Effector CD4-positive, alpha-beta T cell (primary cell): ENCODE measurements around the gene TSPAN9.

Experiments
- DNase-seq: peaks from one replicate; pipeline ENCODE4 v3.0.0-alpha.2; 2020

TSPAN9 gene

GRCh38 chr12:3229577-3229976 is 152.4 kb downstream of the TSPAN9 start:
- DNase-seq = no peak

GRCh38 chr12:3230758-3231375 is 153.7 kb downstream of the TSPAN9 start:
- no peak for DNase-seq

- no peak for DNase-seq
Measured at GRCh38 chr12:3231399-3231876, 154.3 kb downstream of the TSPAN9 start.

DNA sequence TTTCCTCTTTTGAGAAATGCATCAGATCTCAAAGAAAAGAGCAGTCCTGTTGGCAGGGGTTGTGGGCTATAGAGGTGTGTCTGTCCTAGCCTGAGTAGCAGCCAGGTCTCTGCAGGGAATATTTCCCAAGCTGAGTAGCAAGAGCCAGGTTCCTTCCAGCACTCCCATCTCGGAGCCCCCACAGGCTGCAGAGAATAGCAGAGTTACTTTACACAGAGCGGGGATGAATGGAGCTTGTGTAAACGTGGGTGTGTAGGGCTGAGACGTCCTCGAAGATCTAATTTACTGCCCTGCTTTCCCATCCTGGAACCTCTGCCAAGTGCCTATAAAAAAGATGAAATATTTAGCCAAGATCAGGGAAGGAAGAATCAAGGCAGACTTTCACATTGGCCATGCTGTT is 156.6 kb downstream of the TSPAN9 start:
- DNase-seq = no peak

GRCh38 chr12:3236345-3237187 is 159.4 kb downstream of the TSPAN9 start:
- no peak for DNase-seq

DNA sequence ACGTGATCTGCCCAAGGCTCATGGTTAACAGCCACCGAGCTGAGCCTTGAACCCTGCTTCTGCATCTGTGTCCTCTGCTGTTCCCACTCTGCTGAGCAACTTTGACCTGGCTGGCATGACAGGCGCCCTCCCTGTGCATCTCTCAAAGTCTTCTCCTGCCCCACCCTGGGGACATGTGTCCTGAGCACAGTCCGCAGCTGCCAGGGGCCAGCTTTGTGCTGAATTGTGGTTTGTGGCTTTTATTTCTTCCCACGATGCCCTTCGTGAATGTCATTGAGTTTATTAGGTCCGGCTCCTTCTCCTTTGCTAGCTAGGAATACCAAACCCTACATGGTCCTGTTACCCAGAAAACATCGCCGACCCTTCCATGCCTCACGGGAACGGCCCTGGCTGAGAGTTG is 161.0 kb downstream of the TSPAN9 start:
- no peak for DNase-seq

DNA sequence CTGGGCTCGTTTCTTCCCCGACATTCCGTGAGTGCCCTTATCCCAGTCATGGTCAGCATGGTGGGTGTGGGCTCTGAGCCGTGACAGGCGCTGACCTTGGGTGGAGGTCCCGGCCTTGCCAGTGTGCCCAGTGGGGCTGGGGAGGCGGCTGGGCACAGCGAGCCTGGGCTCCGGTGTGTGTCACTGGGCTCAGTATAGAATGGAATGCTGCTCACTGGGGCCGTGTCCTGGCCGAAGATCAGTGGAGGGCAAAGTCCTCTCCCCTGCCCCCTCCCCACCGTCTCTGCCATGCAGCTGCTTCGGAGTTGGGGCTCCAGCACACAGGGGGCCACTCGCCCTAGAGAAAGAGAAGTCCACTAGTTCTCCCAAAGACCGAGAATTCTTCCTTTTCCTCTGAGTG is 164.4 kb downstream of the TSPAN9 start:
- no peak for DNase-seq

DNA sequence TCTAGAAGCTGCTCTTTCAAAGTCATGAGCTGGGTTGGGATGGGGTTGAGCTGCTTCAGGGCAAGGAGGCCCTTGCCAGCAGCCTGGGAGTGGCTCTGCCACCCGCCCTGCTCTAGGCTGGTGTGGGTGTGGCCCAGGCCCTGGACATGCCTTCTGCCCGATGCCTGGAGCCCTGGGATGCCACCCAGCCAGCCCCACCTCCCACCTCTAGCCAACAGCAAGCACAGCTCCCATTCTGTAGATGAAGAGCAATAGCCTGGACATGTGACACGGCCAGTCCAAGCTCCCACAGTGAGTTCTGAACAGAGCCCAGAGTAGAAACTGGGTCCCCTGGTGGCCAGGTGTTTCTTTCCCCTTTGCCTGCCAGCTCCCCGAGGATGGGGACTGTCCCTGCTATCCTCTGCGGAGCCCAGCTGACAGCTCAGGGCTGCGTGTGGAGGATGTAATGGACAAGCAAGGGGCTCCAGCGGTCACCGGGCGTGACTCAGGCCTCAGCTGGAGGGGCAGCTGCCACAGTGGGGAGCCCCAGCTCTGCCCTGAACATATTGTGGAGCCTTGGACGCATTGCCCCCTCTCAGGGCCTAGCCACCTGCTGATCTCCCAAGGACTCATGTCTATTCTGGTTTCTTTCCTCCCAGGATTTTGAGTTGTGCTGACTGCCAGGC is 165.2 kb downstream of the TSPAN9 start:
- no peak for DNase-seq

DNA sequence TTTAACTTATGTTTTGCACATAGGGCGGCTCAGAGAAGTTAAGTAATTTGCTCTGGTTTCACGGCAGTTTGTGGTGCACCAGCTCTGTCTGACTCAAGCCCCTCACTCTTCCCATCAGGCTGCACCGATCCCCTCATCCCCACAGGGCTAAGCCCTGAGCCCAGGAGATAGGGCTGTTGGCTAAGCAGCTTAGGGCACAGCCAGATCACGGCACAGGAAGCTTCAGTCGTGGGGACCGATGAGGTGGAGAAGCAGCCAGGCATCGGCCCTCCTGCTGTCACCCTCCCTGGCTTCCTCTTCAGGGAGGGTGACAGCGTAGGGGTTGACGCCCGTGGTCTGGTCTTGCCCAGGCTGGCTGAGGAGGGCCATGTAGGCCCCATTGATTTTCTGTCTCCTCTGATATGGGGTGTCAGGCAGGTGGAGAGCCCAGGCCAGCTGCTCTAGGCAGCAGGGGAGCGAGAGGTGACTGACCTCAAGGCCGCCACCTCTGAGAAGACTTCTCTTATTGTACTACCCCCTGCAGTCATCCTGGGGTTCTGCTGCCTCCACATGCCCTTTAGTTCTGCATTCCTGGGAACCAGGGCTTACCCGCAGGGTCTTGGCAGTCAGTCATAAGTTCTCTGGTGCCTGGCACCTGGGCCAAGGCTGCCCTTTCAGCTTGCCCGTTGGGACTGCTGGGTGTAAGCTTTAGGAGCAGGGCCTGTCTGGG is 166.4 kb downstream of the TSPAN9 start:
- DNase-seq = no peak

- DNase-seq = no peak
Measured at GRCh38 chr12:3244219-3244750, 167.1 kb downstream of the TSPAN9 start.

DNA sequence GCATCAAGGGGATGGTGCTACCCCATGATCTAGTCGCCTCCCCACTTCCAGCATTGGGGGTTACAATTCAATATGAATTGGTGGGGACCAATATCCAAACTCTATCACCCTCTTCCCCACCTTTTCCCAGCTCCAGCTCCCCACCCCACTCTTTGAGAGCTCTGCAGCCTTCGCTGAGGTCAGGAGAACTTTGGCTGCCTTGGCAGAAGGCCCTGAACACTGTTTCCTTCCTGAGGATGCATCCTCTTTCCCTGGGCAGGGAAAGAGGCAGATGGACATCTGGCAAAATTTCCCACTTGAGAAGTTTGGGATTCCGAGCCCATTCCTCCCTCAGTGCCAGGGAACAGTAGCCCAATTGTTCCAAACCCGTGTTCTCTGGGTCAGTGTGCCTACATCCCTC is 169.1 kb downstream of the TSPAN9 start:
- no peak for DNase-seq

- DNase-seq = no peak
Measured at GRCh38 chr12:3247077-3247476, 169.9 kb downstream of the TSPAN9 start.

DNA sequence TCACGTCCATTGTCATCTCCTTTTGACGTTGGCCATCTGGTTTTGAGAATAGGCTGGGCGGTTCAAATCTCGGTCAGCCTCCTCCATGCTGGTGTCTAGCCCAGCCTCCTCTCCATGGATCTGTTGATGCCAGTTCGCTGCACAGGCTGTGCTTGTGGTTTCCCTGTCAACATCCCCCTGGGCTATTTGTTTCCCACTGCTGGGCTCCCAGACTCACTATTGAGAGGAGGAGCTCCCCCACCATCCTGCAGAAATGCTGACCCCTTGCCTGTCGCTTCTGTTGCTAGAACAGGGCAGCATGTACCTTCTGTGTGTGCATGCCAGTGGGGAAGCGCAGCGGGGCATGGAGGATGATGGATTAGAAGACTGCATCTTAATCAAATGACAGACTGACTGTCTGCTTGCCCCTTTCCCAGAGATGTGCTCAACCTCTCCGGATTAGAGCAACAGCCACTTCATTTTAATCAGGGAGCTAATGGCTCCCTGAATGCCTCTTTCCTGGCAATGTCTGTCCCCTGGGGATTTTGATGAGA is 170.5 kb downstream of the TSPAN9 start:
- no peak for DNase-seq

GRCh38 chr12:3249081-3249800 is 172.1 kb downstream of the TSPAN9 start:
- no peak for DNase-seq

GRCh38 chr12:3250034-3250433 is 172.9 kb downstream of the TSPAN9 start:
- DNase-seq = no peak

- DNase-seq = no peak
Measured at GRCh38 chr12:3250576-3250975, 173.4 kb downstream of the TSPAN9 start.

DNA sequence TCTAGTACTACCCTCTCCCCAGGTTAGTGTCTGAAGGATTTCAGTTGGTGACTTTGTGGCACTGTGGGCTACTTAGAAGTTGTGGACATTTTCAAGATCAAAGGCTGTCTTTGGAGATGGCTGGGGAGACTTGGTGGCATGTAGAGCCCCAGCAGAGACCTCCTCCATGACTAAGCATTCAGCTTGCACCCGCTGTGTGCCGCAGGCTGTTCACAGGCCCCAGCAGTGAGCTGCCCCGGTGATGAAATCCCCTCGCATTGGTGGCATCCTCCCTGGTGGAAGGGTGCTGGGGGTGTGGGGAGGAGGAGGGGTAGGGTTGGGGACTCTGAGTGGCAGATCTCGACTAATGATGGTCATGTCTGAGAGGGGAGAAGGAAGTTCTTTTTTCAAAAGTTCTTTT is 173.9 kb downstream of the TSPAN9 start:
- no peak for DNase-seq

GRCh38 chr12:3251691-3252090 is 174.5 kb downstream of the TSPAN9 start:
- DNase-seq = no peak

- no peak for DNase-seq
Measured at GRCh38 chr12:3252450-3252891, 175.3 kb downstream of the TSPAN9 start.

DNA sequence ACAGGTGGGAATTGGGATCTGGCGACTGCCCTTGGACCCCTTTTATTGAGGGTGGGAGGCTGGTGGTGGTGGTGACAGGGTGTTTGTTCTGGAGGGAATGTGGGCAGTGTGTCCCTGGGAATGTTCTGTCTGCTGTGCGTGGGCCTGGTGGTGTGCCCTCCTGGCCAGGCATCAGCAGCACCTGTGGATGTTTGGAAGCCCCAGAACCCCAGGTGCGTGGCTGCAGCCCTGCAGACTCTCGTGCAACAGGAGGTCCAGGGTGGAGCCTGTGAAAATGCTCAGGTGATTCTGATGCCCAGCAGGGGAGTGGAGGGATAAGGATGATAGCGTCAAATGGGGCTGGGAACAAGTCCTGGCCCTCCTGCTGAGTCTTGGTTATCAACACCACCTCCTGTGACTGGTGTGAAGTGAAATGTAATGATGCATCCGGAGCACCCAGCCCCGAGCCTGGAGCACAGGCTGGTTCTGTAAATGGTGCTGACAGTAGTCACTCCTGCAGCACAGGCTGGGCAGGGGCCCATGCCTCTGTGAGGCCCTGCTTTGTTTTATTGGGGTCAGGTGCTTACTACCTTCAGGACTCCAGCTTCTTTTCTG is 176.6 kb downstream of the TSPAN9 start:
- no peak for DNase-seq

DNA sequence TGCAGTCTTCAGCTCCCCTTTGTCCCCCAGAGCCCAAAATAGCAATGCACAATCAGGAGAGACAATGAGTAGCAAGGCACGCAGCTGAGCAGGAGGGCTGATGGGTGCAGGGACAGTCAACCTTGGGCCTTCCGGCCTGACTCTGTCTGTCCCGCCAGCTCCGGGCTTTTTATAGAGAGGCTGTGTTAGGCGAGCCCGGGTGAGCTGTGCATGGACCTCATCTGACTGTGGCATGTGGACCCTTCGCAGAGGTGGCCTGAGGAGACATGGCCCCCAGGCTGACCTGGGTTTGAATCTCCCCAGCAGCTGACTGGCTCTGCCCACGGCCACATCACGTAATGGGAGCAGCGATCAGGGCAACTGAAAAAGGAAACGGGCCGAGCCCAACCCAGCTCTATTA is 177.9 kb downstream of the TSPAN9 start:
- DNase-seq = no peak
